GM19023 (cell line): ENCODE data around the gene KCNA5.

ENCODE experiments used
- ATAC-seq: cut with Tn5 transposase; IDR thresholded peaks from one replicate; pipeline ENCODE4 v1.9.1; 2021; ENCODE audit warnings: mild to moderate bottlenecking, moderate library complexity; ENCODE audit not compliant: unreplicated experiment

KCNA5 gene

DNA sequence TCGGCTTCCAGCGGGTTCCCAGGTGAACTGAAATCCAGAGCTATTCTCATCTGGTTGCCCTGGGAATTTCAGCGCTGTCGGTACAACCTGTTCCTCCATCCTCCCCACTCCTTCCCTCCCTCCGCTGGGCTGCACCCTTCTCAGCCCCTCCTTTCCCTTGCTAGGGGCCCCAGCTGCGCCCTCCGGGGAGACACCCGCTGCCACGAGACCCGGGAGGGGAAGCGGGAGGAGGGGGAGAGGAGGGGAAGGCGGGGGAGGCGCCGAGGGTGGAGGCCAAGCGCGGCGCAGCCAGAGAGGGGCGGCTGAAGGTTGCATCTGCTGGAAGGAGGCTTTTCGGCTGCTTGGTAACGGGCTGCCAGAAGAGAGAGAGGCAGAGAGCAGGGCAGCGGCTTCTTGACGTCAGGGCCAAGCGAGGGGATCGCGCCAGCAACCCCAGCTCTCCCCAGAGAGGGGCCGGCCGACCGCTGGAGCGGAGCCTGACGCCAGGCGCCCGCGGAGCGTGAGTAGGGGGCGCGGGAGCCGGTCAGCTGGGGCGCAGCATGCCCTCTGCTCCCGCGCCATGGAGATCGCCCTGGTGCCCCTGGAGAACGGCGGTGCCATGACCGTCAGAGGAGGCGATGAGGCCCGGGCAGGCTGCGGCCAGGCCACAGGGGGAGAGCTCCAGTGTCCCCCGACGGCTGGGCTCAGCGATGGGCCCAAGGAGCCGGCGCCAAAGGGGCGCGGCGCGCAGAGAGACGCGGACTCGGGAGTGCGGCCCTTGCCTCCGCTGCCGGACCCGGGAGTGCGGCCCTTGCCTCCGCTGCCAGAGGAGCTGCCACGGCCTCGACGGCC lies at the start of gene KCNA5:
TSS of gene KCNA5 (plus strand) at position 291 of the 831 bp plus-strand sequence. CDS start at position 560, 269 bp downstream.
- no peak for ATAC-seq

DNA sequence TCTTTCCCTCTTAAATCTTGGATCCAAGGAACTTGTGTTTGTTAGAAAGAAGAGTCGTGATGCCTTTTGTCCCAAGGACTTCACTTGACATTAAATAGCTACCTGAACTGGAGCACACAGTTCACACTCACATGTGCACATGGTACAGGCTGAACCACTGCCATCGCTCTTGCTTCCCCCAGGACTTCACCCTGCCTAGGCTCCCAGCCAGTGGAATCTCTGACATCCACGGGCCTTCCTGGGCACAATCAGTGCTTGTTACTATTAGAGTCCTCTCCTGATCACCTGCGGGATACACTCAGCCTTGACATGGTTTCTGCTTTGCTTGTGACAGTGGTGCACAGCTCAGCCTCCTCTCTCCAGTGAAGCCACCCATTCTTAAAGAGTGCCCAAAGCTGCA lies 49.1 kb upstream of the KCNA5 start:
- no peak for ATAC-seq

DNA sequence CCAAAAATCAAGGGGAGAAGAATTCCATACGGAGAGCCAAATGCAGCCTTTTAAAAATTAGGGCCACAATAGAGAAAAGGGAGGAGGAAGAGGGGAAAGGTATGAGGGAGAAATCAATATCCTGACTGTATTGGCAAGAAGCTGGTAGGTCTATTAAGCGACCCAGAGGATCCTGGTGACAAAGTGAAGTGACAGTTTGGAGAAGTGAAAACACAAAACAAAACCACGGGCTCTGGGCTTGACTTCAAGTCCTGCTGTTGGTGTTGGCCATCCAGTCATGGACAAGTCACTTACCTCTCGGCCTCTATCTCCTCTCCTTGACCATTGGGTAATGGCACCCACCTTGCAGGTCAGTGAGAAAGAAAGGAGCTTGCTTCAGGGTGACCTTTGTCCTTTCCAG lies 47.0 kb upstream of the KCNA5 start:
- no peak for ATAC-seq

DNA sequence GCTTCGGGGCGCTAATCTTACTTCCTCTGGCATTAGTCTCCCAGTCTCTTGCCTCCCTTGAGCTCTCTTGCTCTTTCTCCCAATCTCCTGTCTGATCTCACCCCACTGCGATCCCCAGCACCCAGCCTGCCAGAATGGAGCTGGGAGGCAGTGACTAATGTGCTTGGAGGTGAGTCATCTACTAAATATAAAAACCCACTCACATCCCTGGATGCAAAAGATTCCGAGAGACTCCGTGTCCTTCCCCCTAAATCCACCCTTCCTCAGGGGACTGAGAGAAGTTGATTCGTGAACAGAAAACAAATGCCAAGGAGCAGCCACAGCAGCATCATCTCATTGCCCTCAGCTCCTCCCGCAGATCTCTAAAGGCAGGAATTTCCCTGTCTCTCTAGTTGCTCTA lies 45.7 kb upstream of the KCNA5 start:
- no peak for ATAC-seq

DNA sequence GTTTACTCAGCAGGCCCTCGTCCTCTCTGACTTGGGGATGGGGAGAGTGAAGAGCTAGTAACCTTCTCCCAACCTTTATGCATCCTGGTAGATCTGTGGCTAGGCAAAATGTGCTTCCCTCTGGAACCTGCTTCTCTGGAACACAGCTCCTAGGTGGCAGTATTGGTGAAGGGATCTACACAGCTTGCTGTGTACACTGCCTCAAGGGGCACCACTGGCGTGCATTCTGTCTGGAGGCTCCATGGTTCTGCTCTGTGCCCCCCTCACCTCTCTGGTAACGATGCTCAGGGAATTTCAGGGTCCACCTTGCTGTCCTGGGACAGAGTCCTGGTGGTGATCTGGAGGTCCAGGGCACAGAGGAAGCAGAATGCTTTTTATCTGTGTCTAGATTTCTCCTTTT lies 43.5 kb upstream of the KCNA5 start:
- ATAC-seq: no peak

DNA sequence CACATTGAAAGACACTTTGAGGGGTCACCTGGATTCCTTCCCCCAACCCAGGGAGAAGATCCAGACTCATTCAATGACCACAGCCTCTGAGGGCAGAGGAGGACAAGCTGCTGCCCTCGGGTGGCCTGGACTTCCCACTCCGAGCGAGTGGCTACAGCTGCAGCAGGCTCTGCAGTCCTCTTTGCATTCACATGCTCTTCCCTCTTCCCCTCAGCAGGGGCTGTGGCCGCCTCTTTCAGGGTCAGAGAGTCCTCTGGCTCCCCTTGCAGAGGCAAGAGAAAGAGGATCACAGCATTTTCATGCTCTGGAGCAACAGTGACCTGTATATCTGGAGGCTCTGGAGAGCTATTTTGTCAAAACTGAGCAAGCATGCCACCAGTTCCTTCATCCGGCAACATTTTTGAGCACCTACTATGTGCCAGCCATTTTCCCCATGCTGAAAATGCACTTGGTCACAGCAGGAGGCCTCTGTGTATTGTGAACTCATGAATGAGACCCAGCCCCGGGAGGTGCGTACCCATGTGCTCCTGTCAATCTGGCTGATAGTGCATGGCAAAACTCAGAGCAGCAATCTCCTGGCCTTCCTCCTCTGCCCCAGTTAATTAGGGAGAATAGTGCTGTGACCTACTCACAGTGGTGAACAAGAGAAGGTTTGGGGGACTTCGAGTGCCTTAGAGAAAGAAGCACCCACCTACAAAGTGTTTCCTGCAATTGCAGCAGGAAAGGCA lies 42.9 kb upstream of the KCNA5 start:
- no peak for ATAC-seq

DNA sequence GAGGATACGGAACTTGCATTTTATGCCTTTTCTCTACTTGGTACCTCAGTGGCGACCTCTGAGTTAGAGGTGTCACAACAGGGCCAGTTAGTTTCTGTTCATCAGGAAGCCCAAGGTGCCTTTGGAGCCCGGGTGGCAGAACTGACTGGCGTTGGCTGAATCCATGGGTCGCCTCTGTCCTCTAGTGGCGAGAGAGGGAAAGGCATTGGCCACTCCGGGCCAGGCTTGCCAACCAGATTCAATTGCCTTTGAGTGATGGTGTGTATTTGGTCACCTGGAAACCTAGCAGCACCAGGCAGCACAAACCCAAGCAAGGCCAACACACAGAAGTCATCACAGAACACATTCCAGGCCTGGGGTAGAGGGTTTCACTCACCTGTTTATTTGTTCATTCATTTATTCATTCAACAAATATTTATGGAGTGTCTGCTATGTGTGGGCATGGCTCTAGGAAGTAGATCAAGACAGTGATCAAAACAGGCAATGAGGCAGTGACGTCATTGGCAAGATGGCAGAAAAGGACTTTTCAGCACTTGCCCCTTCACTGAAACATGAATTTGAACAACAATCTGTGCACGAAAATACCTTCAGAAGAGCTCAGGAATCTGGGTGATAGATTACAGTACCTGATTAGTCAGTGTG lies 40.5 kb upstream of the KCNA5 start:
- no peak for ATAC-seq

DNA sequence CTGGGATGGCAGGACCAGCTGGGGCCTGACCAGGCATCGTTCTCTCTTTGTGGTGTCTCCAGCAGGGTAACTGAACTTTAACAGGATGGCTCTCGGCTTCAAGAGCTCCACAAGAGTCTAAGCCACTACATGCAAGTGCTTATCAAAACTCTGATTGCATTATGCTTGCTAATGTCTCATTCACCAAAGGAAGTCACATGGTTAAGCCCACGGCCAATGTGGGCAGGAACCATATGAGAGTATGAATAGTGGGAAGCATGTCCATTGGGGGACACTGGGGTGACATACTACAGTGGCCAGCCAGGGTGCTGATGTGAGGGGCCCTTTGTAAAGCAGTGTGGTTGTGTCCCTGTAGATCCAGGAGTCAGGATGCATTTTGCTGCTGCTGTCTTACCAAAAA lies 35.0 kb upstream of the KCNA5 start:
- no peak for ATAC-seq

DNA sequence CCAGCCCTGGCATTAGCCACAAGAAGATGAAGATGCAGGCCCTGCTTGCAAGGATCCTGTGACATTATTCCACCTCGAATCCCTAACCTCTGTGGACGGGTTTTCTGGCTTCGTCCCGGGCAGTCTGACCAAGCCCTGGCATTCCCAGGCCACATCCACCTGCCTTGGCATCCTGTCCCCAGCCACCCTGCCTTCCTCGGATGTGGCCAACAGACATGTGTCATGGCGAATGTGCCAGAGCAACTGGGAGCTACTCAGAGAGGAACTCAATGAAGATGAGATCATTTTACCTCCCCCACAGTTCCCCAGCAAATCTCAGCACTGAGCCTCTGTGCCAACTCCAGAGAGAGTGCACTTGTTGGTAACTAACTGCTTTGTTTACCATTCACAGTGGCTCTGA lies 33.5 kb upstream of the KCNA5 start:
- ATAC-seq: no peak

DNA sequence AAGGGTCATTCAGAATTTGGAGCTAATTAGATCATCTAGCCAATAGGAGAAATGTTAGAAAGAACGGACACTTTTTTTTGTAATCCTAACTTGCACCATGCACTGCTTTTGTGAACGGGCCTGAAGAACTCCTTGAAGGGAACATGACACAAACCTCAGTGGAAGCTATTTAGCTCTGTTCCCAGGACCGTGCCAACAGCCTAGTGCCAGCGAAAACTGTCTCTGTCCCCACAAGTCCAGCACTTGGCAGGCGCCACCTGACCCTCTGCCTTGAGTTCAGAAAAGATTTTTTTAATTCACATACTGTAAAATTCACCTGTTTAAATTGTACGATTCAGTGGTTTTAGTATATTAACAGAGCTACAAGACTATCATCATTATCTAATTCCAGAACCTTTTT lies 31.3 kb upstream of the KCNA5 start:
- ATAC-seq: no peak

DNA sequence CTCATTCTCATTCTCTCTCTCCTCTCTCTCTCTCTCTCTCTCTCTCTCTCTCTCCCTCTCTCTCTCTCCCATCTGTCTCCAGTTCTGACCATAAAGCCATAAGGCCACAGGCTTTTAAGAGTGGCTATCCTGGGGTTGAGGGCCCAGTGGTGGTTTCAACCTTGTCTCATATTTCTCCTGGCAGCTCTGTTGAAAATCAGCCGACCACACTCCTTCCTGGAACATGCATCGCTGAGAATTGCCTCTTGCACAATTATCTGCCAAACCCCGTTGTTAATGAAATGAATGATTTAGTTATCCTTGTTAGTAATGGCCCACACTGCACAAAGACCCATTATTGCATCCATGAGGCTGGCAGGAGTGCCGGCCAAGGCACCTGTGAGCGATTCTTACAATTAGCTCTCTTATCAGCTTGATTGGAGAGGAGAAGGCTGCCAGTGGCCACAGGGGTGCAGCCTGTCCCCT lies 30.4 kb upstream of the KCNA5 start:
- ATAC-seq: no peak

DNA sequence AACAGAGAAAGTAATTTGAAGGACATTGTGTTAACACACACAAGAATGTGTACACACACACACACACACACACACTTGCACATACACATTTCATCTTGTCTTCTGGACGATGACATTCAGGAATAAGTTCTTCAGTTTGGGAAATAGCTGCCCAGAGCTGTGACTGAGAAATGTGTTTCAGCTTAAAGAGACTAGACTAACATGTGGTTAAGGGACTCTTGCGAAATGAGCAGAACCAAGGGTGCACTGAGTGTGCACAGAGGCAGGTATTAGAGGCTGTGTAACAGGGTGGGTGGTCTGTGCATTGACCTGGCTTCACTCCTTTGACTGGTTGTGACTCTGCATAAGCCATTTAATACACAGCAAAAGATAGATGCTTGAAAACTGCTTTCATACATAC lies 29.4 kb upstream of the KCNA5 start:
- no peak for ATAC-seq

DNA sequence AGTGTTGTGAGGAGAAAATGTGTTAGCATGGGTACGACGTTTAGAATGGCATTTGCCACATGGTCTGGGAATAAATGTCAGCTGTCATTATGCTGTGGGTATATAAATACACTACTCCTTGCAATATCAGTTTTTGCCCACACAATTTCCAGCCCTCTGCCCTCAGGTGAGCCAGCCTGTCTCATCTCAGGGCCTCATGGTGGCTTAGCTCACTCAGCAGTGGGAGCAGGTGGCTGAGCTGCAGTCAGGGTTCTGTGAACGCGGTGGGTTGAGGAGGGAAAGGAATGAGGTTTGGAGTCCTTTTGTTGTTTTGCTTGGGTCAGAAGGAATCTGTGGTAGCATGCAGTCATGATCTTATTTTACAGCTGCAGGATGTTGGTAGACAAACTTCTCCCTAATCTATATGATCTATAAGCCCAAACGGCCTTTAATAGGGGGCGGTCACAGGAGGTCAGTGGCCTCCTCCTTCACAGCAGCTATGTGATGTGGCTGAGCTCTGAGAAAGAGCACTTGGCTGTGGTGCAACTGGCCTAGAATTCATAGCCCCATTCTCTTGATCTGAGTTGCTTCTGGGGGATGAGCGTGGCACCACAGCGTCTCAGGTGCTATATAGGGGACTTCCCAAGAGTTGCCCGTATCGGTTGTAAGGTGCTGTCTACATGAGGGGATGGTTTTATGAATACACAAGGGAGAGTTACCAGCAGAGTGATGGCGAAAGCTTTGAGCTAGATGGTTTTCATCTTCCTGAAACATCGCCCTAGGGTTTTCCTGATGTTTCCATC lies 27.8 kb upstream of the KCNA5 start:
- no peak for ATAC-seq

DNA sequence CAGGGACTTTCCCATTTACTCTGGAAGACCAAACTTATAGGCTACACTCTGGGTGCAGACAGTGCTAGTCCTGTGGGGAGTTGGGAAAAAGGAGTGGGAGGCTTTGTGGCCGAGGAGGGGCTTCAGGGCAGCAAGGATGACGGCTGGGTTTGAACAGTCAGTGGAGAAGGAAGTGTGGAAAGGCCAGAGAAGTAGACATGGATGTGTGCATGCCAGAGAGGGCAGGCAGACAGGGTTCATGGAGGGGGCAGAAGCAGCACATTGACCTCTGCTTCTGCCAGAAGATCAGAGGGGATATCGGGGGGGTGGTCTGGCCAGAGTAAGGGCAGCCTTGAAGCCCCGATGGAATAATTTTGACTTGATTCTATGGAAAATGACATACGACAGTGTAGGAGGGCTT lies 27.2 kb upstream of the KCNA5 start:
- ATAC-seq: no peak

DNA sequence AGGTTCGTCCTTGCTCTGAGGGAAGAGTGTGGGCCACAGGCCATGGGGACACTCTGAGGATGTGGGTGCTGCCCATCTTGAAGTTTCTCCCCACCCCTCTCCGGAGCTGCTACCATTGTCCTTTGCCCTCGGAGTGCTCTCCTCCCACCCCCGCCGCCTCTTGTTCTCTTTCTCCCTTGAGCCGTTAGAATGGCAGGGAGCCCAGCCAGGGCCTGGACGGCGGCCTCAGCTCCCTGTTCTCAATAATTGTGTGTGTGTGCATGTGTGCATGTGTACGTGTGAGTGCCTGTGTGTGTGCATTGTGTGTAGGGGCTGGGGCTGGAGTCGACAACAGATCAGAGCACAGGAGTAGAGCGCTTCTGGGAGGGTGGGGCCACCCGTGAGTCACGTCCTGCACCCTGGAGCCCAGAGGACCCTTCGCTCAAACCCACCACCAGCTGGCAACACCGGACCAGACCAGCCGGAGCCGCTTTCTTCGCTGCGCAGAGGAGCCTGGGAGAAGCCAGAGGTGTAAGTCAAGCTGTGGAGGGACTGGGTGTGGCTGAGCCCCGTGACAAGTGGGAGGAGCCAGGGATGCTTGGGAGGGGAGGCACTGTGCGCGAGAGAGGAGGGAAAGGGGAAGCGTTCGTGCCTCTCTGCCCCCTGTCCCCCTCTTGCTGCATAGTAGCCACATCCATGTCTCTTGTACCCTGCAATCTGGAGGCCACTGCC lies 25.9 kb upstream of the KCNA5 start:
- no peak for ATAC-seq

DNA sequence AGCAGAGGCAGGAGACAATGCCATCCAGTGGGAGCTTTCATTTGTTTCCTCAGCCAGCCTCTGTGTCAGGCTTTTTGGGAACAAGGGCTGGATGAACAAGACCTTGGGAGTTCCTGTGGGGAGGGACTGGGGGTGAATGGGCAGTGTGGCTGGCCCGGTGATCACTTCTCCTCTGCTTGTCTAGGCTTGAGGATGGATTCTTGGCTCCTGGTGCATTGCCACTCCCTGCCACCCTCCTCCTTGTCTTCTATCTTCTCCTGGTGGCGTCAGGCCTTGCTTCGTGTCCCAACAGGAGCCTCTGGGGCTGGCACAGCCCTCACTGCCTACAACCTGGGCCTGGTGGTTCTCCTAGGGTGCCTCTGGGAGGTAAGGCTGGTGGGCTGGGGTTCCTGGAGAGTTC lies 25.0 kb upstream of the KCNA5 start:
- ATAC-seq: no peak

DNA sequence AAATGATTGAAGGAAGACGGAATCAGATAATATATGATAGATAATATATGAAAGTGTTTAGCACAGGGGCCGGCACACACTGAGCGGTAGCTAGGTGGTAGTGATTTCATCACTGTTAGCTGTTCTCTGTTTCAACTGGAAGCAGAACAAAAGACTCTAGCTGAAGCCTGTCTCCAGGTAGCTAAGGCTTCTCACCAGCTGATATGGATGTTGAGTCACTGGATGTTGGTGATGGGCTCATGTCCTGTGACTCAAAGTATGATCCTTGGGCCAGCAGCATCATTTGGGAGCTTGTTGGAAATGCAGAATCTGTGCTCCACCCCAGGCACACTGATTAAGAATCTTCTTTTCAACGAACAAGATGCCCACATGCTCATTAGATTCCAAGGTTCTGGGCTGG lies 21.7 kb upstream of the KCNA5 start:
- ATAC-seq: no peak

DNA sequence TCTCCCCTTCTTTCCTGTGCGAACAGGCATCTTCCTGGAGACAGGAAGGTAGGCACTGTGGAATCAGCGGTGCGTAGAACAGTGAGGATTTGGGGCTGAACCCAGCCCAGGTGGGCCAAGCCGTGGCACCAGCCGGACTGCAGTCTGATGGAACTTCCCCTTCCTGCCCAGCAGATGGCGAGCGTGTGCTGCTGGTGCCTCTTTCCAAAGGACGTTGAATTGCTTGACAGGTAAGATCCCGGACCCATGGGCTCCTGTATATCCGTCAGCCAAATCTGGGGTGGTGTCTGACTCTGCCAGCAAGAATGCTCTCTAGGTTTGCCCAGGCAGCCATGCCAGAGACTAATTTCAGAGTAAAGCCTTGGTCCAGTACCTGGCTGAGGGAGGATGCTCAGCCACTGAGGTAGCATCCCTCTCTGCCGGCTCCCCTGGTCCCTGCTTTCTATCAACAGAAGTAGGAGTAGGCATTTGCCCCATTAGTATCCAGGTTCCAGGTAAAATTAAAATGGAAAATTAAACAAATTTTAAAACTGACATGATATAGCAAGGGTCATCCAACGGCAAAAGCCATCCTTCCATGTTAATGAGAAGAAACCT lies 21.1 kb upstream of the KCNA5 start:
- ATAC-seq: no peak

DNA sequence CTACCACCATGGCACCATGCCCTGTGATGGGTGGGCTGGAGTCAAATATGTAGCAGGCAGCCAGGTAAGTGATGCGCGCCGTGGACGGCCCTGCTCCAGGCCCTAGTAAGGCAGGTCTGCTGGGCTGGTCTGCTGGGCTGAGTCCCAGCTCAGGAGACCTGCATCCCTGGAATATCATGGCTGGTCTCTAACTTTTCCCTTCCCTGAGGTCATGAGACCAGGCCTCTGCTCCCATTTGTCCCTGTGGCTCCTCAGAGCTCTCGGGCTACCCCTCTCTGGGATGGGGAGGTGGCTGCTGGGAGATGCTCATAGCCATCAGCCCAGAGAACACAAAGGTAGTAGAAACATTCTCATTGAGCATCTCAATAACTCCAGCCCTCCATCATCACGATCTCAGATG lies 19.8 kb upstream of the KCNA5 start:
- ATAC-seq: no peak

DNA sequence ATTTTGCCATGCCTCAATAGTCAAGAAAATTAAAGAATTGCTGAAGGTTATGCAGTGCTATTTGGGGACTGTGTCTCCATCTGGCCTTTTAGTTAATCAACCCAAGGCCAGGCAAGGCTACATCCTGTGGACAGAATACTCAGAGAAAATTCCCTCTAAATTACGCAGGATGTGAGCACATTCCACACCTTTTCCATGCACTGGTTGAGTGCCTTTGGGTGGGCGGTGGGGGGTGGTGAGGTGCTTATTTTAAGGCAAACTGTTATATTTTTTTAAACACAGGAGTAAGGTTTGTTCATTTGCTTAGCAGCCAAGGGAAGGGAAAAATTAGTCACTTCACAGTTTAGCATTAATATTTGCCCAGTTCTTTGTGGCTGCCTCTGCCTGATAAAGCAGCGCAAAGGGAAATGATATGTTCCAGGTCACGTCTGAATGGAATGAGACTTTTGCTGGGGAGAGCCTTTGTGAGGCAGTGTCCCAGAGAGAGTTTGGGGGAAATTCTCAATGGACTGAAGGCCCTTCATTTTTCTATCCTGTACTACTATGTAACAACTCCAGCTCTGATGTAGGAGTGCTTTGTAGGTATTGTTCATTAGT lies 17.2 kb upstream of the KCNA5 start:
- ATAC-seq: no peak
